ENCODE measurements around the gene THSD4. TPM values are rescaled to one million over a fixed set of nuclear protein-coding genes. Genes with fewer than 3 reads are reported as not detected.
"Not testable (repeated sequence)": the region's sequence is repeated elsewhere in the genome, so short reads cannot be mapped to it uniquely, and the experiment has no call there.

Gene THSD4
- total RNA-seq, 1 experiment from 2014 or later, result 19.5 TPM

GRCh38 chr15:71148048-71148447 is 32.8 kb downstream of the THSD4 start:
- no peak for DNase-seq (ENCODE audit: low spot score)

DNA sequence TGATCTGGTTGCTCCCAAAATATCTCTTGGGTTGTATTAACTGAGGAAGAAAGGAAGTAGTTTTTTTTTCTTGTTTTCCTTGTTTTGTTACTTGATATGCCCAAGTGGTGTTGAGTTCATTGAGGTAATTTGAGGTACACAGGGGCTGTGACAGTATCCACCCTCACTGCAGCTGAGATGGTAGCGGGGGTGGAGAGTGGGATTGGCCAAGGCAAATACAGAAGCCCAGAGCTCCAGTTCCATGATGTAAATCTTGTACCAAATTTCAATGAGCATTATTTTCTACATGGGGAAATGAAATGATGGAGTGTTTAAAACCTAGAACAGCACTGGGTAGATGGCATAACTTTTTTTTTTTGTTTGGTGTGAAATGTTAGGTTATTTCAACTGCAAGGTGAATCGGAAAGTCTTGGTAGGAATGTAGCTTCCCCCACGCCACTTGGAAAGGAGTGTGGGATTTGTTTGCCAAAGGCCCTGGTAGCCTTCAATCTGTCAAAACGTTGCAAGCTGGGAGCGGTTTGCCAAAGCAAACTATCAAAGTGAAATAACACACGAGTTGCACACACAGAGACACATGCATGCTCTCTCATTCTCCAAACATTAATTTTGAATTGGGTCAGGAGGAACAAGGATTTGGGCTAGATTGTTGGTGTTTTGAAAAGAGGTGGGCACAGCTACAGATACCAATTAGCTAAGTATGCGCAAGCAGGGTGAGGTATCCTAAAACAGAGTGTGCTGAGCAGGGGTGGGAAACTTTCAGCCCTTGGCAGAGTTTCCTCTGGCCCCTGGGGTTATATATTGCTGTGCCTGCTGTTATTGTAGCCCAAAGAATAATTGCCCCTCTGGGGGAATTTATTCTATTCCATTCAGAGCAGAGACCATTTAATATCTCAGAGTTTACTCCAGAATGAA is 34.6 kb downstream of the THSD4 start:
- no peak for DNase-seq (ENCODE audit: low spot score)

DNA sequence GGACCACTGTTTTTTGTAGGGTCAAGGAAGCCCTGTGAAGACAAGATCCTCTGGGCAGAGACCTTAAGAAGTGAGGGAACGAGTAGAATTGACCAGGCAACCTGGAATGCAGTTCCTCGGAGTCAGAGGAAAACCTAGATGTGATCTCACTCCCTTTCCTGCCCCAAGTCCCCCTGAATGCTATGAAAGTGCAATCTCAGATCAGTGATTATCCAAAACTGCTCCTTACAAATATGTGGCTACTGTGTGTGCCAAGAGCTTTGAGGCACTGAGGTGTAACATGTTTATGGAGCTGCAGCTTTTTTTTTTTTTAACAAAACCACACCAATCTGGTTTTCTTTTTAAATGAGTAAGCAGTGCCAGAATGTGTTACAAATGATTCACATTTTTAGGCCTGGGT is 35.8 kb downstream of the THSD4 start:
- DNase-seq (ENCODE audit: low spot score), result no peak

GRCh38 chr15:71152542-71152941 is 37.3 kb downstream of the THSD4 start:
- DNase-seq (ENCODE audit: low spot score), result no peak

GRCh38 chr15:71153823-71154524 is 38.7 kb downstream of the THSD4 start:
- DNase-seq (ENCODE audit: low spot score), result no peak

GRCh38 chr15:71154607-71155200 is 39.4 kb downstream of the THSD4 start:
- DNase-seq (ENCODE audit: low spot score), result no peak

GRCh38 chr15:71155534-71155933 is 40.3 kb downstream of the THSD4 start:
- no peak for DNase-seq (ENCODE audit: low spot score)

DNA sequence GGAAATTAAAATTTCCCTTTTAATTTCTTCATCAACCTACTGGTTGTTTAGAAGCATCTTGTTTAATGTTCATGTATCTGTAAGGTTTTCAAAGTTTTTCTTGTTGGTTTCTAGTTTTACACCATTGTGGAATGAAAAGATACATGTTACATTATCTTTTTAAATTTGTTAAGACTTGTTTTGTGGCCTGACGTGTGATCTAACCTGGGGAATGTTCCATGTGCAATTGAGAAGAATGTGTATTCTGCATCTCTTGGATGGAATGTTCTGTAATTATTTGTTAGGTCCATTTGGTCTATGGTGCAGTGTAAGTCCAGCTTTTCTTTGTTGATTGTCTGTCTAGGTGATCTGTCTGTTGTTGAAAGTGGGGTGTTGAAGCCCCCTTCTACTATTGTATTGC is 45.7 kb downstream of the THSD4 start:
- DNase-seq (ENCODE audit: low spot score), result no peak

GRCh38 chr15:71162309-71162708 is 47.0 kb downstream of the THSD4 start:
- DNase-seq (ENCODE audit: low spot score), result no peak

- DNase-seq (ENCODE audit: low spot score), result not testable (repeated sequence)
Measured at GRCh38 chr15:71164606-71165005, 49.3 kb downstream of the THSD4 start.

DNA sequence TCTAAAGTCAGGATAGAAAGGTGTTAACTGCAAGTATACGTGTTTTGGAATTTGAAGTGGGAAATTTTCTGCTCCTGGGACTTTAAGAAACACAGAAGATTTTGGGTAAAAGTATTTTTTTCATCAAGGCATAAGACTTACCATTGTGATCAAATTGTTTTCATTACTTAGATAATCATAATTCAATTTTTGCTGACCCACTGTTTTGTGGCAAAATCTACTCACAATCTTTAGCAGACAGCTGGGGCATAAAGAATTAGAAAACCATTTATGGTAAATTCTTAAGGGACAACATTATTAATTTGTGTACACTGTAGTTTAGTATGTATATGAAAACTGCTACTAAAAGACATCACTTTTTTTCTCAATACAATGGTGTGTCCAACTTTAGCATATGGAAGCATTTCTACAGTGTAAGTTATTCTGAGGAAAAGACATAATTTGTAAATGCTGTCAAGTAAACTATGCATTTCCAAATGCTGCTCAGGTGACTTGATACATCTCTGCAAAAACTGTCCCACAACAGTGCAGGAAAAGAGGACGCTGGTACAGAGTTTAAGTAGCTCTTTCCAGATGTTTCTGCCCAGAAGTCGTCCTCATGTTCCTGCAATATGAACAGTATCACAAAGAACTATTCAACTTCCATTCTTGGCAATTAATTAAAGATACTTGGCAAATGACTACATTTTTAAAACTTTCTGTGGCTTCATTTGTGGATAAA is 52.3 kb downstream of the THSD4 start:
- DNase-seq (ENCODE audit: low spot score), result no peak

GRCh38 chr15:71168166-71168834 is 53.0 kb downstream of the THSD4 start:
- no peak for DNase-seq (ENCODE audit: low spot score)

GRCh38 chr15:71170163-71170562 is 54.9 kb downstream of the THSD4 start:
- no peak for DNase-seq (ENCODE audit: low spot score)

DNA sequence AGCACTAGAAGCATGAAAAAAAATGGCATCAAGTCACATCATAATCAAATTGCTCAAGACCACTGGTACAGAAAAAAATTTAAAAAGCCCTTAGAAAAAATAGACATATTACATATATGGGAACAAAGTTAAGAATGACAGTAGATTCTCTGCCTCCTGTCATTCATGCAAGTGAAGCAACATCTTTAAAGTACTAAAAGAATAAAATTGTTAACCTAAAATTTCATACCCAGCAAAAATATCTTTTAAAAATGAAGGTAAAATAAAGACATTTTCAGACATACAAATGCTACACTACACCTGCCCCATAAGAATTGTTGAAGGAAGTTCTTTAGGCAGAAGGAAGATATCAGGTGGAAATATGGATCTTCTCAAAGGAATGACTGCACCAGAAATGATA is 55.9 kb downstream of the THSD4 start:
- no peak for DNase-seq (ENCODE audit: low spot score)

- DNase-seq (ENCODE audit: low spot score), result not testable (repeated sequence)
Measured at GRCh38 chr15:71174360-71174759, 59.1 kb downstream of the THSD4 start.

DNA sequence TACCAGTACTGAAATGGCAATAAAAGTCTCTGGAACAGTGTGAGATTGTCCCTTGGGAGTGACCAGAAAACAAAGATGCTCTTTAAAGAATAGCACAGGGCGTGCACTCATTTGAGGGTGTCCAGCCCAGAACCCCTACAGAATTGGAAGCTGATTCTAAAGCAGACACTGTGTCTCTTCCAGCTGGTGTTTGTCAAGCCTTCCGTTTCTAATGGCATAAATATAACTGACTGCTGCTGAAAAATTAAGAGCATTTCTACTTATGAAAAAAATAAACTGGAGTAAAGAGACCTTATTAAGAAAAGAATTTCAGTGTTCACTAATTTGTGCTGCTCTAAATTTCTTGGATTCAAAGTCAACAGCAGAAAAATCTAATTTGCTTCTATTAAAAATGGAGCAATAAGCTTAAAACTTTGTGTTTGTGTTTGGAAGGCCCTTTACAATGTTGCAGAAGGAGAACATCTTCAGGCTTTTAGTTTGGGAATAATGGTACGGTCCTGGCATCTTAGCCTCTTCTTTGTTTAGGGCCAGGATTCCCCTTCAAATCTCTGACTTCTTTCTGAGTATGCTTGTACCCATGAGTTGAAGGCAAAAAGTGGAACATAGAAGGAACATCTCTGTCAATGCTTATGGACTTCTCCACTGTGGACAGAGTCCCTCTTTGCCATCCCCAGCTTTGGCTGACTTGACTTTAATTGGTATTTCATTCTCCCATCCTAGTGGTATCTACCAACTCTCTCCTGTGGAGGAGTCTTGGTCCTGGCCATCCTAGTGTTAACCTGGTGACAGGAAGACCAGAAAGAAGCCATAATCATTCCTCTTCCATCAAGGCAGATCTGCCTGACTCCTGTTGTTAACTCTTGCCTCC is 65.9 kb downstream of the THSD4 start:
- DNase-seq (ENCODE audit: low spot score), result no peak

DNA sequence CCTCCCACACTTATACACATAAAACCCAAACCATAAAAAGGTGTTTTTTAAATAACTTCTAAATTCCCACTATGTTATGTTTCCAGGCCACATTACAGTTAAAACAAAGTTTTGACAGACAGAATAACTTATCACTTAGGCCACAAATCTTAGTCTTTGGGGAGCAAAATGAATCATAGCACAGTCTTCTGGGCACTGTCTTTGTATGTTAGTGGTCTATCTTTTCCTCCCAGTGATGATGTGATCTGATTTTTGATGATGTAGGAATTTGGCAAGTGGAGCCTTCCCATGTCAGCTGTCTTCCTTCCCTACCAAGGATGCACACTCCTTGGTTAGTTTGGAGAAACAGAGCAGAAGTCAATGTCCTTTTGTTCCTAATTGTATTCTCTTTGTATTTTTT is 67.3 kb downstream of the THSD4 start:
- no peak for DNase-seq (ENCODE audit: low spot score)

DNA sequence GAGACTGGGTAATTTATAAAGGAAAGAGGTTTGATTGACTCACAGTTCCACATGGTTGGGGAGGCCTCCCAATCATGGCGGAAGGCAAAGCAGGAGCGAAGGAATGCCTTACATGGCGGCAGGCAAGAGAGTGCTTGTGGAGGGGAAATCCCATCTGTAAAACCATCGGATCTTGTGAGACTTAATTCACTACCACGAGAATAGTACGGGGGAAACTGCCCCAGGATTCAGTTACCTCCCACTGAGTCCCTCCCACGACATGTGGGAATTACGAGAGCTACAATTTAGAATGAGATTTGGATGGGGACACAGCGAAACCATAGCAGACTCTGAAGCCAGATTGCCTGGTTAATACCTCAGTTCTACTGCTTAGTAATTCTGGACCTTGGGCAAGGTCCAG is 67.8 kb downstream of the THSD4 start:
- DNase-seq (ENCODE audit: low spot score), result no peak

- DNase-seq (ENCODE audit: low spot score), result no peak
Measured at GRCh38 chr15:71185706-71186105, 70.4 kb downstream of the THSD4 start.

DNA sequence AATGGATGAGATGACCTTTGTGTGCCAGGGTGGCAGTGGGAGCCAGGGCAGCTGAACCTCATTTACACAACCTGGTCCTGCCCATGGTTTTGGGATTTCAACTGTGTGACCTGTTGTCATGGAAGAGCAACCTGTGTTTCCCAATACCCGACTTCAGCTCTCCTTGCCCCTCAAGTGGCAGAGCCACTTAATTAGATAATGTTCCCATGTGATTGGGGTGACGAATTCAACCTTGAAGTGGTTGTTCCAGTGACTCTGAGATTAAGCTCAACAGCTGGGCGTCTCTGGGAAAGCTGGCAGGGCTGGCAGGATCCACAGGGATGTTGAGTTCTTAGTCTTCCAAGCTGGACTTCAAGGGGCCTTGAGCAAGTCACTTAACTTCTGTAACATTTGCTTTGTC is 71.0 kb downstream of the THSD4 start:
- DNase-seq (ENCODE audit: low spot score), result no peak
